Measurements from ENCODE around the gene IFT27. TPM values are rescaled to one million over a fixed set of nuclear protein-coding genes. Genes with fewer than 3 reads are reported as not detected.

Gene IFT27
- total RNA-seq, 1 donor from 2014 or later = 21.5 TPM

DNA sequence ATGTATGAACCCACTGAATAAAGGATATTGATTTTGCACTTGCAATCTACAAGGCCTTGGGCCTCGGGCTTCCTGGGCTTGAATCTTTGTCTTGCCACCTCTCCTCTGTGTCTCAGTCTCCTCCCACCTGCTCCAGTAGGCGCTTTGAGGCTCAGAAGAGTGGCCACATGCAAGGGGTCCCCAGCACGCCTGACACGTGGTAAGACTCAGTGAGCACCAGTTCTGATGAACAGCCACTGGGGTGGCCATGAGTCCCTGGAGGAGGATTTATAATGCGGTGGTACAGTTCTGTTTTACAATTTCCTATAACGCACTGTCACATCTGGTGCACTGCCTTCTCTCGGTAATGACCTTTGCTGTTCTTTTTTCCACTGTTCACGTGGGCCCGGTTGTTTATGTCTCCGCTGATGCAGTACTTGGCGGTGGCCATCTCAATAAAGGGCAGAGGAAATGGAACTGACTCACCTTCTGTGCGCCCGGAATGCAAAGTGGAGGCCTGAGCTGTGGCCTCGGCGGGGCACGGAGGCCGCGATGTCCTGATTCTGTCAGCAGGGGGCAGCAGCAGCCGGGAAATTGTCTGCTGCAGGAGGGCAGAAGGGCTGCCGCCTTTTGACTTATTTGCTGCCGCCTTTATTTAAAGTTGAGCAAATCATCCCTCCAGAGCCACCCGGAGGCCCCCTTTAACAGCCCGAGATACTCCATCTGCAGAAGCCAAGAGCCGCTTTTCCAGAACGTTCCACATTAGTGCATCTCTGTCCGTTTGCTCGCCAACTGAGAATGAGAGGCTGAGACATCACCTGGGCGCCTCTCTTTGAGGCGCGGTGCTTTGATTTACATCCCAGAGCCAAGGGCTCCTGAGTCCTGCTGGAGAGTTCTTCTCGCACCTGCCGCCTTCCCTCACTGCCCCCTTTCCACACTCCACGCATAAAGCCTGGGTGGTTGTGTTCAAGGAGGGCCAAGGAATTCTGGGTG, 6.0 kb upstream of the IFT27 start:
- H3K27me3 ChIP-seq = peaks cover 25% of the 10 kb centered on the region
- H3K4me3 ChIP-seq = no peak overlapping the region
- no peaks in the 10 kb centered on the region for H3K4me1 ChIP-seq
- no peak overlapping the region for H3K27ac ChIP-seq
- TF ChIP-seq, protein P1, sequence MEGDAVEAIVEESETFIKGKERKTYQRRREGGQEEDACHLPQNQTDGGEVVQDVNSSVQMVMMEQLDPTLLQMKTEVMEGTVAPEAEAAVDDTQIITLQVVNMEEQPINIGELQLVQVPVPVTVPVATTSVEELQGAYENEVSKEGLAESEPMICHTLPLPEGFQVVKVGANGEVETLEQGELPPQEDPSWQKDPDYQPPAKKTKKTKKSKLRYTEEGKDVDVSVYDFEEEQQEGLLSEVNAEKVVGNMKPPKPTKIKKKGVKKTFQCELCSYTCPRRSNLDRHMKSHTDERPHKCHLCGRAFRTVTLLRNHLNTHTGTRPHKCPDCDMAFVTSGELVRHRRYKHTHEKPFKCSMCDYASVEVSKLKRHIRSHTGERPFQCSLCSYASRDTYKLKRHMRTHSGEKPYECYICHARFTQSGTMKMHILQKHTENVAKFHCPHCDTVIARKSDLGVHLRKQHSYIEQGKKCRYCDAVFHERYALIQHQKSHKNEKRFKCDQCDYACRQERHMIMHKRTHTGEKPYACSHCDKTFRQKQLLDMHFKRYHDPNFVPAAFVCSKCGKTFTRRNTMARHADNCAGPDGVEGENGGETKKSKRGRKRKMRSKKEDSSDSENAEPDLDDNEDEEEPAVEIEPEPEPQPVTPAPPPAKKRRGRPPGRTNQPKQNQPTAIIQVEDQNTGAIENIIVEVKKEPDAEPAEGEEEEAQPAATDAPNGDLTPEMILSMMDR (IDR thresholded peaks at IDR 0.05) = peak; percentile 96
- ATAC-seq (peak; percentile 97), DNase-seq (peak; percentile 89)
- H3K36me3 ChIP-seq = no peaks in the 10 kb centered on the region
- no peaks in the 10 kb centered on the region for H3K9me3 ChIP-seq
- intact Hi-C loops (cut with DNase I) = loop anchor here (10.0 kb wide), 2 partner anchors 73 to 203 kb away; no protein-coding TSS in a partner anchor

DNA sequence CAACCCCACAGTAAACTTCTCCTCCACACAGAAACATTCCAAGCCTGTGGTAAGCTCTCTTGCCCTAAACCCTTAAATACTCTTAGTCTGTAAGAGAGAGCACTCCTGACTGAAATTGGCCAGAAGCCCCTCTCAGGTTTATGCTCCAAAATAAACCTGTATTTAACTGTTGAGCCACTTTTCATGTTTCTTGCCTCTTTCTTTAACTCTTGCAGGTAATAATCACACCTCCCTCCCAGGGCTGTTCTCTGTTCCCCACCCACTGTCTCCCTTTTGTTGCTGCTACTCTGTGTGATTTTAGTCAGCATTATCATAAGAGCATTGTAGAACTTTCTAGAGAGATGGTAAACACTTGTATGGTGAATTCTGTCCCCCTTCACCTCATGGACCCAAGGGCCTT, 2.1 kb upstream of the IFT27 start:
- Histone ChIP-seq H3K27ac (no peak overlapping the region), H3K4me1 (peaks cover 13% of the 10 kb centered on the region), H3K9me3 (no peaks in the 10 kb centered on the region), H3K36me3 (no peaks in the 10 kb centered on the region), H3K4me3 (no peak overlapping the region), H3K27me3 (no peaks in the 10 kb centered on the region)
- DNase-seq = no peak
- intact Hi-C loops (cut with DNase I) = no loop called here
- ATAC-seq = no peak
- TF ChIP-seq, protein P1 (IDR thresholded peaks at IDR 0.05) = no peak

DNA sequence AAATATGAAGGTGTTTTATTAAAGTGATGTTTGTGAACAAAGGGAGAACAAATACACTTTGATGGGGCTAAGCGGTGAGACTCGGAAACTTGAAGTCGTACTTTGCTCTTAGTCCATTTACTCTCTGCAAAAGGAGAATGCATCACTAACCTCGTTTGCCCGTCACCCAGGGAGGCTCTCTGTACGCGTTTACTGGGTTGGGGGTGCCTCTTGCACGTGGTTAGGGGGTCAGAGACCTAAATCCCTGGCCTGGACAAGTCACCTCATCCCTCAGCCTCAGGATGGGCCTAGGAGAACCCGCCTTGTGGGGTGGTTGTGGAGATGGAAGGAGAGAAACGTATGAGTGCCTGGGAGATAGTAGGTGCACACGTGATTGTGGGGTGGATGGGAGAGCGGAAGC, 803 bp upstream of the IFT27 start:
- no peaks in the 10 kb centered on the region for H3K9me3 ChIP-seq
- TF ChIP-seq, protein P1 (IDR thresholded peaks at IDR 0.05) = no peak
- H3K27ac ChIP-seq = no peak overlapping the region
- H3K4me1 ChIP-seq = peaks cover 13% of the 10 kb centered on the region
- peak overlapping the region; percentile 44 for H3K4me3 ChIP-seq
- DNase-seq (no peak), ATAC-seq (no peak)
- H3K36me3 ChIP-seq = no peaks in the 10 kb centered on the region
- H3K27me3 ChIP-seq = no peaks in the 10 kb centered on the region
- intact Hi-C loops (cut with DNase I) = no loop called here

DNA sequence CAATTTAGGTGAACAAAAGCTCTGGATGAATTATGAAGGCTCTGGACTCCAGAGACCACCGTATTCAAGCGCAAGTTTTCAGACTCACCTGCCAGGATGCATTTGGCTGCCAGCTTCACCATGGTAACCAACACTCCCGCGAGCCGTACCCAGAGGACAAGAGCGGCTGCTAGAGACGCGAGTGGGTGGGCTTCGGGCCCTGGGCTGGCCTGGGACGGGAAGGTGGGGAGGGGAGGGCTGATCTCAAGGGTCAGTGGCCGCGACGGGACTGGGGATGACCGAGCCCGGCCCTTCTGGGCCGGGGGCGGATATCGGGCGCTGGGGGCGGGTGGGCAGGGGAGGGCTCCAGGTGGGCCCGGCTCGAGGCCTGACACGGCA, 344 bp downstream of the IFT27 start:
- intact Hi-C loops (cut with DNase I) = no loop called here
- peak overlapping the region; percentile 90 for H3K27ac ChIP-seq
- ATAC-seq = peak; percentile 1
- no peaks in the 10 kb centered on the region for H3K9me3 ChIP-seq
- H3K4me1 ChIP-seq = peaks cover 13% of the 10 kb centered on the region
- H3K27me3 ChIP-seq = no peaks in the 10 kb centered on the region
- peak overlapping the region; percentile 89 for H3K4me3 ChIP-seq
- TF ChIP-seq, protein P1 (IDR thresholded peaks at IDR 0.05) = no peak
- H3K36me3 ChIP-seq = no peaks in the 10 kb centered on the region
- no peak for DNase-seq

DNA sequence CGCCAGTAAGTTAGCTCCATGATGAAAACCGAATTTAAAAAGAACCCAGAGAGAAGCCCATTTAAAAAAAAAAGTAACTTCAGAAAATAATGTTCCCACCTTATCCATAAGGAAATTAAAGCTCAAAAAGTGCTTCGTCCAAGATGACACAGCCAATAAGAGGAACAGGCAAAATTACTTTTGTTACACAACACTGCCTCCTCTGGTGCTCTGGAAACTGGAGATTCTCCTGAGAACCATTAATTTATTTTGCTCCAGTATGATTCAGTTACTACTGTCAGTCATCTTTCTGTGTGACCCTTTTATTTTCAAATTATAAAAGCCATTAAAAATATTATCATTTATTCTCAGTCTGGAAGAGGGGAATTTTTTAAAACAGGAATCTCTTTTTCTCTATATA, 2.0 kb downstream of the IFT27 start:
- no peaks in the 10 kb centered on the region for H3K36me3 ChIP-seq
- ATAC-seq (no peak), DNase-seq (no peak)
- no peak overlapping the region for H3K4me3 ChIP-seq
- intact Hi-C loops (cut with DNase I) = no loop called here
- H3K4me1 ChIP-seq = peaks cover 13% of the 10 kb centered on the region
- H3K27ac ChIP-seq = no peak overlapping the region
- H3K9me3 ChIP-seq = no peaks in the 10 kb centered on the region
- TF ChIP-seq, protein P1 (IDR thresholded peaks at IDR 0.05) = peak; percentile 44
- no peaks in the 10 kb centered on the region for H3K27me3 ChIP-seq

Measured in upper lobe of right lung (tissue), 1 donor.